CD8-positive, alpha-beta memory T cell (primary cell): ENCODE measurements around the gene NOP10. TPM values are rescaled to one million over a fixed set of nuclear protein-coding genes. Genes with fewer than 3 reads are reported as not detected.
A peak's percentile ranks its signal among the peaks of the same experiment; 100 is the strongest.

ENCODE experiments used
- CTCF ChIA-PET: fragments of 350-600 bp; sonication (Branson Sonifier 250); formaldehyde crosslinking; loops from one replicate; lab custom pipeline; 2021; ENCODE audit warnings: antibody characterized with exemption; lab: Charles Lee
- POLR2A ChIA-PET: fragments of 350-600 bp; sonication (Branson Sonifier 250); formaldehyde crosslinking; loops from one replicate; lab custom pipeline; 2021; ENCODE audit warnings: antibody characterized with exemption; lab: Charles Lee
- DNase-seq, 5 donors: peaks; one replicate each; pipeline versions ENCODE4 v3.0.0 to v3.0.0-alpha.2; 2020 to 2022; ENCODE audit warnings: mixed read lengths in 1 of 5
- H3K27ac ChIP-seq: one replicate; pipeline ENCODE4 v1.7.0; 2013; ENCODE audit warnings: low read depth, mild to moderate bottlenecking, low read length, moderate library complexity
- H3K27me3 ChIP-seq: 2 replicates; pipeline ENCODE4 v1.7.0; 2013; ENCODE audit warnings: low read length, mild to moderate bottlenecking; ENCODE audit not compliant: insufficient read depth, poor library complexity, severe bottlenecking
- H3K36me3 ChIP-seq: 2 replicates; pipeline ENCODE4 v1.7.0; 2013; ENCODE audit warnings: mild to moderate bottlenecking, low read length, moderate library complexity; ENCODE audit not compliant: insufficient read depth
- H3K4me1 ChIP-seq: 2 replicates; pipeline ENCODE4 v1.7.0; 2013; ENCODE audit warnings: mild to moderate bottlenecking, low read length, moderate library complexity; ENCODE audit not compliant: insufficient read depth
- H3K4me3 ChIP-seq: 2 replicates; pipeline ENCODE4 v1.7.0; 2013; ENCODE audit warnings: mild to moderate bottlenecking, low read length
- H3K9me3 ChIP-seq: 2 replicates; pipeline ENCODE4 v1.7.0; 2013; ENCODE audit warnings: mild to moderate bottlenecking, low read length
- H3K27ac Mint-ChIP-seq, 8 donors: one replicate each; pipeline ENCODE4 v1.8.0; 2020 to 2021; ENCODE audit warnings: mixed read lengths in 8 of 8, mild to moderate bottlenecking in 6 of 8, inconsistent platforms in 3 of 8, moderate library complexity in 3 of 8
- H3K27me3 Mint-ChIP-seq, 2 donors: one replicate each; pipeline ENCODE4 v1.8.0; 2020 to 2021; ENCODE audit warnings: mixed read lengths in 2 of 2, mild to moderate bottlenecking in 1 of 2, moderate library complexity in 1 of 2
- H3K36me3 Mint-ChIP-seq, 3 donors: one replicate each; pipeline ENCODE4 v1.8.0; 2020 to 2021; ENCODE audit warnings: mixed read lengths in 3 of 3, inconsistent platforms in 1 of 3, mild to moderate bottlenecking in 1 of 3
- H3K4me1 Mint-ChIP-seq, 3 donors: one replicate each; pipeline ENCODE4 v1.8.0; 2020 to 2021; ENCODE audit warnings: mixed read lengths in 3 of 3, inconsistent platforms in 1 of 3, mild to moderate bottlenecking in 1 of 3
- H3K4me3 Mint-ChIP-seq, 7 donors: one replicate each; pipeline ENCODE4 v1.8.0; 2020 to 2021; ENCODE audit warnings: mixed read lengths in 7 of 7, mild to moderate bottlenecking in 6 of 7, moderate library complexity in 4 of 7, inconsistent platforms in 2 of 7
- H3K9me3 Mint-ChIP-seq, 5 donors: one replicate each; pipeline ENCODE4 v1.8.0; 2020 to 2022; ENCODE audit warnings: mixed read lengths in 5 of 5, mild to moderate bottlenecking in 3 of 5, moderate library complexity in 2 of 5, inconsistent platforms in 1 of 5
- polyA plus RNA-seq: library from polyadenylated mRNA; unstranded; fragments of 300-500 nt; fragmentation: Illumina TruSeq; gene quantifications from one replicate; pipeline ENCODE4 v1.2.3, GENCODE V29; 2021
- total RNA-seq, 2 experiments: library from RNA; stranded (reverse); gene quantifications; one replicate each; pipeline ENCODE4 v1.2.3, GENCODE V29; 2021

NOP10 gene
- total and polyA plus RNA-seq, 3 experiments from 2014 or later = 284 to 294 (median 292) TPM

- Histone ChIP-seq H3K27me3 (no peaks in the 10 kb centered on the region), H3K4me1 (peaks cover 25% of the 10 kb centered on the region), H3K36me3 (peaks cover 16% of the 10 kb centered on the region), H3K4me3 (no peak overlapping the region), H3K27ac (no peak overlapping the region), H3K9me3 (no peaks in the 10 kb centered on the region)
- H3K9me3 Mint-ChIP-seq = no peaks in the 10 kb centered on the region
- no peak for DNase-seq
- peak overlapping the region in 3 of 8 donors; percentile 11 to 66 (median 66) for H3K27ac Mint-ChIP-seq
- H3K4me3 Mint-ChIP-seq = peak overlapping the region in 2 of 7 donors; percentile 7 to 70
- ChIA-PET CTCF (no interaction called here), POLR2A (interaction anchor here (1.3 kb wide), 1 partner anchor 21 kb away, joined by 7 read pairs; the partner anchor contains the start of gene NUTM1)
- peaks cover 6 to 59% (median 6%) of the 10 kb centered on the region in 3 donors for H3K36me3 Mint-ChIP-seq
- H3K4me1 Mint-ChIP-seq = peaks cover 27 to 40% (median 39%) of the 10 kb centered on the region in 3 donors
- no peaks in the 10 kb centered on the region for H3K27me3 Mint-ChIP-seq
Measured at GRCh38 chr15:34364041-34364440, 21.1 kb upstream of the NOP10 start.

- Mint-ChIP-seq H3K4me1 (peaks cover 18 to 29% (median 28%) of the 10 kb centered on the region in 3 donors), H3K27ac (peak overlapping the region in 7 of 8 donors; percentile 35 to 90 (median 55)), H3K36me3 (peaks cover 6 to 68% (median 13%) of the 10 kb centered on the region in 3 donors), H3K4me3 (no peak overlapping the region), H3K27me3 (no peaks in the 10 kb centered on the region), H3K9me3 (no peaks in the 10 kb centered on the region)
- H3K4me3 ChIP-seq = no peak overlapping the region
- peaks cover 17% of the 10 kb centered on the region for H3K4me1 ChIP-seq
- no peaks in the 10 kb centered on the region for H3K27me3 ChIP-seq
- no peak for DNase-seq
- no peaks in the 10 kb centered on the region for H3K9me3 ChIP-seq
- ChIA-PET CTCF (no interaction called here), POLR2A (no interaction called here)
- no peak overlapping the region for H3K27ac ChIP-seq
- peaks cover 16% of the 10 kb centered on the region for H3K36me3 ChIP-seq
Measured at GRCh38 chr15:34362047-34362773, 19.3 kb upstream of the NOP10 start.

GRCh38 chr15:34361278-34361677, 18.3 kb upstream of the NOP10 start:
- Histone ChIP-seq H3K4me1 (peaks cover 17% of the 10 kb centered on the region), H3K27ac (no peak overlapping the region), H3K4me3 (no peak overlapping the region), H3K9me3 (no peaks in the 10 kb centered on the region), H3K27me3 (no peaks in the 10 kb centered on the region), H3K36me3 (peaks cover 16% of the 10 kb centered on the region)
- peaks cover 6 to 72% (median 13%) of the 10 kb centered on the region in 3 donors for H3K36me3 Mint-ChIP-seq
- no peaks in the 10 kb centered on the region for H3K9me3 Mint-ChIP-seq
- CTCF ChIA-PET = interaction anchor here (2.1 kb wide), 1 partner anchor 18 kb away, joined by 15 read pairs; the partner anchor contains the start of genes NOP10 and NUTM1
- H3K4me1 Mint-ChIP-seq = peaks cover 18 to 27% (median 23%) of the 10 kb centered on the region in 3 donors
- POLR2A ChIA-PET = no interaction called here
- H3K4me3 Mint-ChIP-seq = peak overlapping the region in 1 of 7 donors; percentile 15
- no peak for DNase-seq
- no peaks in the 10 kb centered on the region for H3K27me3 Mint-ChIP-seq
- peak overlapping the region in 4 of 8 donors; percentile 30 to 77 (median 32) for H3K27ac Mint-ChIP-seq

- Mint-ChIP-seq H3K27me3 (no peaks in the 10 kb centered on the region), H3K36me3 (peaks cover 6 to 79% (median 14%) of the 10 kb centered on the region in 3 donors), H3K9me3 (no peaks in the 10 kb centered on the region), H3K27ac (peak overlapping the region in 2 of 8 donors; percentile 2 to 30), H3K4me1 (peaks cover 9 to 17% (median 13%) of the 10 kb centered on the region in 3 donors), H3K4me3 (no peak overlapping the region)
- Histone ChIP-seq H3K4me1 (peaks cover 7% of the 10 kb centered on the region), H3K36me3 (peaks cover 16% of the 10 kb centered on the region), H3K27me3 (no peaks in the 10 kb centered on the region), H3K27ac (no peak overlapping the region), H3K9me3 (no peaks in the 10 kb centered on the region), H3K4me3 (no peak overlapping the region)
- no peak for DNase-seq
- CTCF ChIA-PET = interaction anchor here (1.1 to 2.1 kb wide), 2 partner anchors 17 to 119 kb away, joined by 5 to 15 read pairs; partner anchors contain the start of genes NOP10 and NUTM1
- POLR2A ChIA-PET = no interaction called here
Measured at GRCh38 chr15:34360298-34360697, 17.4 kb upstream of the NOP10 start.

- H3K36me3 Mint-ChIP-seq = peaks cover 6 to 87% (median 18%) of the 10 kb centered on the region in 3 donors
- H3K9me3 Mint-ChIP-seq = no peaks in the 10 kb centered on the region
- peaks cover under 1 to 9% (median 5%) of the 10 kb centered on the region in 3 donors for H3K4me1 Mint-ChIP-seq
- Histone ChIP-seq H3K27ac (no peak overlapping the region), H3K9me3 (no peaks in the 10 kb centered on the region), H3K36me3 (peaks cover 16% of the 10 kb centered on the region), H3K27me3 (no peaks in the 10 kb centered on the region), H3K4me3 (no peak overlapping the region), H3K4me1 (no peaks in the 10 kb centered on the region)
- H3K27ac Mint-ChIP-seq = peak overlapping the region in 4 of 8 donors; percentile 47 to 71 (median 68)
- no peaks in the 10 kb centered on the region for H3K27me3 Mint-ChIP-seq
- POLR2A ChIA-PET = no interaction called here
- no peak for DNase-seq
- CTCF ChIA-PET = interaction anchor here (1.1 to 2.1 kb wide), 2 partner anchors 16 to 118 kb away, joined by 5 to 15 read pairs; partner anchors contain the start of genes NOP10 and NUTM1
- no peak overlapping the region for H3K4me3 Mint-ChIP-seq
Measured at GRCh38 chr15:34359416-34359815, 16.5 kb upstream of the NOP10 start.

GRCh38 chr15:34358948-34359347, 16.0 kb upstream of the NOP10 start:
- CTCF ChIA-PET = interaction anchor here (2.3 kb wide), 1 partner anchor 8 kb away, joined by 13 read pairs; the partner anchor contains the start of gene LPCAT4
- H3K27ac Mint-ChIP-seq = peak overlapping the region in 2 of 8 donors; percentile 68 to 71
- H3K4me3 ChIP-seq = no peak overlapping the region

GRCh38 chr15:34358367-34358766, 15.4 kb upstream of the NOP10 start:
- no peak overlapping the region for H3K4me3 ChIP-seq
- H3K9me3 ChIP-seq = no peaks in the 10 kb centered on the region
- Mint-ChIP-seq H3K36me3 (peaks cover 6 to 87% (median 18%) of the 10 kb centered on the region in 3 donors), H3K4me1 (peaks cover 0 to 5% (median 5%) of the 10 kb centered on the region in 3 donors), H3K27ac (peak overlapping the region in 2 of 8 donors; percentile 71 to 82), H3K4me3 (no peak overlapping the region), H3K9me3 (no peaks in the 10 kb centered on the region), H3K27me3 (no peaks in the 10 kb centered on the region)
- POLR2A ChIA-PET = interaction anchor here (0.8 kb wide), 1 partner anchor 9 kb away, joined by 8 read pairs; the partner anchor contains the start of gene LPCAT4
- CTCF ChIA-PET = interaction anchor here (2.3 kb wide), 1 partner anchor 9 kb away, joined by 13 read pairs; the partner anchor contains the start of gene LPCAT4
- H3K4me1 ChIP-seq = no peaks in the 10 kb centered on the region
- peaks cover 16% of the 10 kb centered on the region for H3K36me3 ChIP-seq
- H3K27ac ChIP-seq = no peak overlapping the region
- H3K27me3 ChIP-seq = no peaks in the 10 kb centered on the region
- no peak for DNase-seq

More at GRCh38 chr15:34358948-34359347, 16.0 kb upstream of the NOP10 start:
- peaks cover 6 to 92% (median 18%) of the 10 kb centered on the region in 3 donors for H3K36me3 Mint-ChIP-seq
- Histone ChIP-seq H3K27ac (no peak overlapping the region), H3K4me1 (no peaks in the 10 kb centered on the region), H3K36me3 (peaks cover 16% of the 10 kb centered on the region), H3K9me3 (no peaks in the 10 kb centered on the region), H3K27me3 (no peaks in the 10 kb centered on the region)
- H3K27me3 Mint-ChIP-seq = no peaks in the 10 kb centered on the region
- DNase-seq = no peak
- H3K9me3 Mint-ChIP-seq = no peaks in the 10 kb centered on the region
- POLR2A ChIA-PET = no interaction called here
- H3K4me3 Mint-ChIP-seq = no peak overlapping the region
- peaks cover 0 to 9% (median 5%) of the 10 kb centered on the region in 3 donors for H3K4me1 Mint-ChIP-seq
